ENCODE results near the gene ARID1A.
"Not testable (repeated sequence)": the region's sequence is repeated elsewhere in the genome, so short reads cannot be mapped to it uniquely, and the experiment has no call there.

DNA sequence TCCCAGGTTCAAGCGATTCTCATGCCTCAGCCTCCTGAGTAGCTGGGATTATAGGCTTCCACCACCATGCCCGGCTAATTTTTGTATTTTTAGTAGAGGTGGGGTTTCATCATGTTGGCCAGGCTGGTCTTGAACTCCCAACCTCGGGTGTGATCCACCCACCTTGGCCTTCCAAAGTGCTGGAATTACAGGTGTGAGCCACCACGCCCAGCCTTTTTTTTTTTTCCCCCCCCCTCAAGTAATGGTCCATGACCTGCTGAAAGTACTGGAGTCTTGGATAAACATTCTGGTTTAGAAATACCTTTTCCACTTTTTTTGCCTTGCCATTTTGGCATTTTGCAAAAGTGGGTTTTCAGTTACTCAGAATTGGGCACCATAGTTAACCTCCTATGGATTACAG, 9.4 kb downstream of the ARID1A start:
- not testable (repeated sequence) for TF ChIP-seq EZH2phosphoT487 (IDR thresholded peaks at IDR 0.05; ENCODE audit: low read depth)
- TF ChIP-seq, protein P1, sequence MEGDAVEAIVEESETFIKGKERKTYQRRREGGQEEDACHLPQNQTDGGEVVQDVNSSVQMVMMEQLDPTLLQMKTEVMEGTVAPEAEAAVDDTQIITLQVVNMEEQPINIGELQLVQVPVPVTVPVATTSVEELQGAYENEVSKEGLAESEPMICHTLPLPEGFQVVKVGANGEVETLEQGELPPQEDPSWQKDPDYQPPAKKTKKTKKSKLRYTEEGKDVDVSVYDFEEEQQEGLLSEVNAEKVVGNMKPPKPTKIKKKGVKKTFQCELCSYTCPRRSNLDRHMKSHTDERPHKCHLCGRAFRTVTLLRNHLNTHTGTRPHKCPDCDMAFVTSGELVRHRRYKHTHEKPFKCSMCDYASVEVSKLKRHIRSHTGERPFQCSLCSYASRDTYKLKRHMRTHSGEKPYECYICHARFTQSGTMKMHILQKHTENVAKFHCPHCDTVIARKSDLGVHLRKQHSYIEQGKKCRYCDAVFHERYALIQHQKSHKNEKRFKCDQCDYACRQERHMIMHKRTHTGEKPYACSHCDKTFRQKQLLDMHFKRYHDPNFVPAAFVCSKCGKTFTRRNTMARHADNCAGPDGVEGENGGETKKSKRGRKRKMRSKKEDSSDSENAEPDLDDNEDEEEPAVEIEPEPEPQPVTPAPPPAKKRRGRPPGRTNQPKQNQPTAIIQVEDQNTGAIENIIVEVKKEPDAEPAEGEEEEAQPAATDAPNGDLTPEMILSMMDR (IDR thresholded peaks at IDR 0.05; ENCODE audit: low read depth, low read length), result not testable (repeated sequence)

All from OCI-LY3 (cell line).